AG09319 (cell line): ENCODE data around the gene TRAPPC2L.

Source experiments
- DNase-seq: peaks from one replicate; pipeline ENCODE4 v3.0.0-alpha.2; 2010; ENCODE audit warnings: low read depth; ENCODE audit errors: extremely low read depth
- TF ChIP-seq, protein P1 (sequence below): IDR thresholded peaks from 2 replicates; pipeline ENCODE4 v1.5.1; 2011; ENCODE audit warnings: low read depth, mild to moderate bottlenecking, inconsistent platforms, low read length, moderate library complexity

Gene TRAPPC2L

DNA sequence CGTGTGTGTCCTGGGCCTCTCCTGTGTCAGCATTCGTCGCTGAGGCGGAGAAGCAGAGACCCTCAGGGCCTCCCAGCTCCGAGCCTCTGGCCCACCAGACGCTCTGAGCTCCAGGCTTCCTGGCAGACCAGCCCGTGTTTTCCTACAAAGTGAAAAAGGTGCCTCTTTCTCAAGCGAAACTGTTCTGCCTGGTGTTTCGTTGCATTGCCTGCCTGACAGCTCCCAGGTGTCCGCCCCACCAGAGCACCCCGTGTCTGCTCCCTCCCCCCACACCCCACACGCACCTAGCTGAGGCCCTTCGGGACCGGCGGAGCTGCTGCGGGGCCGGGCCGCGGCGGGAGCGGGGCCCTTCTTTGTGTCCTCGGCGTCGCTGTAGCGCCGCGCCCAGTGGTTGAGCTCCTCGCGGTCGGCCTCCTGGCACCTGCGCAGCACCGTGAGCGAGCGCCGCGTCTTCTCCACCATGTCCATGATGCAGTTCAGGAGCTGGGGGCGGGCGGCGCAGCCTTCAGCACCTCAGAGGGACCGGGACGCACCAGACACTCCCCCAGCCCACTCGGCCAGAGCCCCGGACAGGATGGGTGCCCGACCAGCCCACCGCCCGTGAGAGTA lies 24.2 kb downstream of the TRAPPC2L start:
- TF ChIP-seq, protein P1, sequence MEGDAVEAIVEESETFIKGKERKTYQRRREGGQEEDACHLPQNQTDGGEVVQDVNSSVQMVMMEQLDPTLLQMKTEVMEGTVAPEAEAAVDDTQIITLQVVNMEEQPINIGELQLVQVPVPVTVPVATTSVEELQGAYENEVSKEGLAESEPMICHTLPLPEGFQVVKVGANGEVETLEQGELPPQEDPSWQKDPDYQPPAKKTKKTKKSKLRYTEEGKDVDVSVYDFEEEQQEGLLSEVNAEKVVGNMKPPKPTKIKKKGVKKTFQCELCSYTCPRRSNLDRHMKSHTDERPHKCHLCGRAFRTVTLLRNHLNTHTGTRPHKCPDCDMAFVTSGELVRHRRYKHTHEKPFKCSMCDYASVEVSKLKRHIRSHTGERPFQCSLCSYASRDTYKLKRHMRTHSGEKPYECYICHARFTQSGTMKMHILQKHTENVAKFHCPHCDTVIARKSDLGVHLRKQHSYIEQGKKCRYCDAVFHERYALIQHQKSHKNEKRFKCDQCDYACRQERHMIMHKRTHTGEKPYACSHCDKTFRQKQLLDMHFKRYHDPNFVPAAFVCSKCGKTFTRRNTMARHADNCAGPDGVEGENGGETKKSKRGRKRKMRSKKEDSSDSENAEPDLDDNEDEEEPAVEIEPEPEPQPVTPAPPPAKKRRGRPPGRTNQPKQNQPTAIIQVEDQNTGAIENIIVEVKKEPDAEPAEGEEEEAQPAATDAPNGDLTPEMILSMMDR, result no peak
- no peak for DNase-seq

- no peak for DNase-seq
- TF ChIP-seq, protein P1, result no peak
These were observed 24.9 kb downstream of the TRAPPC2L start for GRCh38 chr16:88881675-88882357.

DNA sequence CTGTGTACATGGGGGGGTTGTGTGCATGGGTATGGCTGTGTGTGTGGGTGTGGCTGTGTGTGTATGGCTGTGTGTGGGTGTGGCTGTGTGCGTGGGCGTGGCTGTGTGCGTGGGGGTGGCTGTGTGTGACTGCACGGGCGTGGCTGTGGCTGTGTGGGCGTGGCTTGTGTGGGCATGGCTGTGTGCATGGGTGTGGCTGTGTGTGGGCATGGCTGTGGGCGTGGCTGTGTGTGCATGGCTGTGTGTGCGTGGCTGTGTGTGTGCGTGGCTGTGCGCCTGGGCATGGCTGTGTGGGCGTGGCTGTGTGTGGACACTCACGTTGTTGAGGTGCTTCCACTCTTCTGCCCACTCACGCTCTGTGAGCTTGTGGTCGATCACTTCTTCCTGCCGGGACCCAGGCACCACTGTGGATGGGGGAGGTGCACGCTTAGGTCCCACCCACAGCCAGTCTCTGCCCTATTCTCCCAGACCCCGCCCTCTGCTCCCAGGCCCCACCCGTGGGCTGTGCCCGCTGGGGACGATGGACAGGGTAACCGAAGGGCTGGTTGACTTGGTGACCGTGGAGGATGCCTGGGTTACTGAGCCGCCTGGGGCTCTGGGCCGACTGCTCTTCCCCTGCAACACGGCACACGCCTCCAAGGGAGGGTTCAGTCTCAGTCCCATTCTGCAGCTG lies 25.6 kb downstream of the TRAPPC2L start:
- DNase-seq, result no peak

DNA sequence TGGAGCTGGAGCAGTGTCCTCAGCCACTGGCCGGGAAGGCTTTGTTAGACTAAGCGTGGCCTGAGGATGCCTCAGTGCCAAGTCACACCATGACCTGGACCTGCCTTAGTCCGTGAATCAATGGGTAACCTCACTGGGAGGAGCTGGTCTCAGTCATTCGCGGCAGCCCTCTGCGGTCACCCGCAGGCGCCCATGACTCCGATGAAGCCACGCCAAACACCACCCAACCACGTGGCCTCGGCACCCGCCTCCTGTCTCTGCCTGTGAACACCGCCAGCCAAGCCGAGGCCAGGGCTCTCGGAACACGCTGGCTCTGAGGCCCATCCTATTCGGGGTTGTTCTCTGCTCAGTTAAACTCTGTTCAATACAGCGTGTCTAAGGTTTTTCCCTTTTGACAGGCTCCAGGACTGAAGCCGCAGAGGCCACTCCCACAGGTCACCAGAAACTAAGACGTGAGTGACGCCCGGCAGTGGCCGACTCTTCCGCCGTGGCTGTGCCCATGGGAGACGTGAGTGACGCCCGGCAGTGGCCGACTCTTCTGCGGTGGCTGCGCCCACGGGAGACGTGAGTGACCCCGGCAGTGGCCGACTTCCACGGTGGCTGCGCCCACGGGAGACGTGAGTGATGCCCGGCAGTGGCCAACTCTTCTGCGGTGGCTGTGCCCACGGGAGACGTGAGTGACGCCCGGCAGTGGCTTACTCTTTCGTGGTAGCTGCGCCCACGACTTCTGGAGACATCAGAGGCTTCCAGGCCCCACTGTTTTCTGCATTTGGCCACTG lies 26.4 kb downstream of the TRAPPC2L start:
- no peak for DNase-seq
- TF ChIP-seq, protein P1, result no peak

More for the DNA sequence above, 25.6 kb downstream of the TRAPPC2L start:
- TF ChIP-seq, protein P1, result no peak

DNA sequence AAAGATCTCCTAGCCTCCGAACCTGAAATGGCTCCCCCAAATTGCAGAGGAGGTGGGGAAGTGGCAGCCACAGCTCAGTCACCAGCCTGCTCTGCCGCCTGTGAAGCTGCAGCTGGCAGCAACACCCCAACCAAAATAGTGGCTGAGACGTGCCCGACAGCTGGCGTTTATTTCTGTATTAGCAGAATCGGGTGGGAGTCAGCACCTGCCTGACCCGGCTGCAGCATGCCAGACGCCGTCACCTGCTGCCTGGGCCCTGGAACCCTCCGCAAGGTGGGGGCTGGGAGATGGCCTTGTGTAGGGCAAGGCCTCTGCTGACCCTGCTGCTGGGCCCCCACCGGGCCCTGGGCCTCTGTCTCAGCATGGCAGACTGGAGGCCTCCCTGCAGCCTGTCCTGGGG lies 27.0 kb downstream of the TRAPPC2L start:
- TF ChIP-seq, protein P1, result no peak
- DNase-seq, result no peak

DNA sequence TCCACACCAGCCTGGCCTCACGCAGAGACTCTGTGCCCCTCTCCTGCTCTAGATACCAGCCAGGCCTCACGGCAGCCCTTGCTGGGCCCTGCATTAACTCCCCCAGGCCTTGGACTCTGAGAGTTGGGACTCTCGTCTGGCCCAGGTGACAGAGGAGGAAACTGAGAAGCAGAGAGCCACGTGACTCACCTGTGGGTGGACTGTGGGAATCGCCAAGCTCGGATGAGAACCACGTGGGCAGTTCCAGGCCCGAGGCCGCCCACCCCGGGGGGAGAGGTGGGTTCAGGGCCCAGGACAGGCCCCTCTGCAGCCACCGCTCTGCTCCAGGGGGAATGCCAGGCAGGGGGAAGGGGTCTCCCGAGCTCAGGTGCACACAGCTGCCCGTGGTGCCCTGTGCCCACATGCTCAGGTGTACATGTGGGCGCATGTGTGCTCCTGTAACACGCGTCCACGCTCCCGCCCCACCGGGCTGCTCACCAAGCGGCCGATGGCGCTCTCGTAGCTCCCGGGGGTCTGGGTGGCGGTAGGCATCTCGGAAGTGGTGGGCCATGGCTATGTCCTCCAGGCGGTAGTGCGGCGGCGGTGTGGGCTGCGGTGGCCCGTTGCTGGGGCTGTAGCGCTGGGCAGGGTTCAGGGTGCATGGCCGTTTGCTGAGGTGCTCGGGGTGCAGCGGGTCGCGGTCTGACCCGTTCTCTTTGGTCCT lies 27.8 kb downstream of the TRAPPC2L start:
- TF ChIP-seq, protein P1, result no peak
- DNase-seq, result no peak
